Activated CD4-positive, alpha-beta T cell treated with anti-CD3 and anti-CD28 coated beads for 4 hours (primary cell): Measurements from ENCODE around the gene ATOSA.
A peak's percentile ranks its signal among the peaks of the same experiment; 100 is the strongest.

Experiments
- DNase-seq, 2 donors: peaks; one replicate each; pipeline ENCODE4 v3.0.0-alpha.2; 2020

The ATOSA gene

DNA sequence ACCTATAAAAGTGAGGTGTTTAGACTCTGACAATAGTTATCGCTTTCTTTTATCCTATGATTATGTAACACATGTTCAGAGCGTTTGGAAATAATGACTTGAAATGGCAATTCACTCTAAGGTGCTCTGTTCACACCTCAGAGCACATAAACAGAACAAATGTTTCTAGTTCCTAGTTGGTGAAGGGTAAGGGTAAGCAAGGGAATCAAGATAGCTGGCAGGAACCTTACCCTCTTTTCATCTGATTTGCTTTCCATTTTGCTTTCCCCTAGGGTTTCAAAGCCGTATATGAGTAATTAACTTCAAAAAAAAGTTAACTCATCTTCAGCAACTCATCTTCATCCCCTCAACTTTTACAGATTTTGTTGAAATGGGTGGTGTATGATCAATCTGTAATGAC, 2.3 kb upstream of the ATOSA start:
- DNase-seq: no peak

DNA sequence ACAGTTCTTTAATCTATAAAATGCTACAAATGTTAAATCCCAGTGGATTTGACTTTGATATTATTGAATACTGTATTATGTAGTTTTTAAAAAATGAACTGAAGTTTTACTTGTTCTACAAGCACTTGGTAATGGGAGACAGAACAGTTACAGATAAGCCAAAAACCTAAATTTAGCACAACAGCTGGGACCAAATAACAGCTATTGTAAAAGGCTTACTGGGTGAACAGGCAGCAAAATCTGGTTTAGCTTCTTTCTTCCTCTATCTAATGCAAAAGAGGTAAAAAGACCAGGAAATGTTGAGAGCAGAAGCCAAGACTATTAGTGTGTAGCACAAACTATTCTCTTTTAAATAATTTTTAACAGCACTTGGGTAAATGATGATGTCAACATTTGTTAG, 1.6 kb upstream of the ATOSA start:
- DNase-seq: no peak

DNA sequence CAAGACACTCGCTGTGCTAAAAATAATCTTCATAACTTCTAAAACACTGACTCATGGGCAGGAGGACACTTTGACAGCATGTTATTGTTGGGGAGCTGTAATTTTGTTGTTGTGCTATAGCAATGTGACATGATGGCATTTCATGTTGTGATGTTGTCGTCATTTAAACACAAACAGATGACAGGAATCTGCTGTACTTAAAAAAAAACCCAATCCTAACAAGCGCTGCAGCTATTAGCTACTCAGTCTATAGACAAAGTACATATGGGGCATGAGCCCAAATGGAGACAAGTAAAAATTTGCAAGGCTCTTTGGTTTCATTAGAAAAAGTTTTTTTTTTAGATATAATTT, 828 bp upstream of the ATOSA start:
- no peak for DNase-seq

DNA sequence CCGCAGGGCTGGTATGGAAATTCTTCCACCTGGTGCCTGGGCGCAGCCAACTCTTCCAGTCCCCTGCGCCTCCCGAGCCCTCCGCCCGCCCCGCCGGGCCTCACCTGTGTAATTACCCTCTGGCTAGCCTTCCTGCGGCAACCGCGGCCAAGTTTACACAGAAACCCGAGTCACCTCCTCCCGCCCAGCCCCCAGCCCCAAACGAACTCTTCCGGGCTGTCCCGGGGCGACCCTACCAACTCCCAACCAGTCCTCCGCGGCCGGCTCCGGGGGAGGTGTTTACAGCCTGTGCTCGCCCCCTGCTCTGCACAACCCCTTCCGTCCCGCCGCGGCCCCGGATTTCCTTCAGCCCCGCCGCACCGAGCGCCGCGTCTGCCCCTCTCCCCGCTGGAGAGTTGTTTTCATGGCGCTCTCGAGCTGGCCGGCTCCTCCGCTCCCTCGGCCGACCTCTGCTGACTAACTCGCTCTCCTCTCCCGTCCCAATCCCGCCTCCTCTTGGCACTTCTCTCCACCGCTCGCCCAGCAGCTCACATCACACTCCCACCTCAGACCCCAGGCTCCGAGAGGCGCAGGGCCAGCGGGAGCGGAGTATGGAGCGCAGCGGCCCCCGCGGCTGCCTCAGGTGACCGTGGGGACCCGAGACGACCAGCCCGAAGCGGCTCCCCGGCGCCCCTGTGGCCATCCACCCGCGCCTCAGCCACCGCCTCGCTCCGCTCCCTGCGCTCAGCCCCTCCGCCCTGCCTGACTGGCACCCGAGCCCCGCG, 538 bp downstream of the ATOSA start:
- DNase-seq: peak; percentile 29 to 39

DNA sequence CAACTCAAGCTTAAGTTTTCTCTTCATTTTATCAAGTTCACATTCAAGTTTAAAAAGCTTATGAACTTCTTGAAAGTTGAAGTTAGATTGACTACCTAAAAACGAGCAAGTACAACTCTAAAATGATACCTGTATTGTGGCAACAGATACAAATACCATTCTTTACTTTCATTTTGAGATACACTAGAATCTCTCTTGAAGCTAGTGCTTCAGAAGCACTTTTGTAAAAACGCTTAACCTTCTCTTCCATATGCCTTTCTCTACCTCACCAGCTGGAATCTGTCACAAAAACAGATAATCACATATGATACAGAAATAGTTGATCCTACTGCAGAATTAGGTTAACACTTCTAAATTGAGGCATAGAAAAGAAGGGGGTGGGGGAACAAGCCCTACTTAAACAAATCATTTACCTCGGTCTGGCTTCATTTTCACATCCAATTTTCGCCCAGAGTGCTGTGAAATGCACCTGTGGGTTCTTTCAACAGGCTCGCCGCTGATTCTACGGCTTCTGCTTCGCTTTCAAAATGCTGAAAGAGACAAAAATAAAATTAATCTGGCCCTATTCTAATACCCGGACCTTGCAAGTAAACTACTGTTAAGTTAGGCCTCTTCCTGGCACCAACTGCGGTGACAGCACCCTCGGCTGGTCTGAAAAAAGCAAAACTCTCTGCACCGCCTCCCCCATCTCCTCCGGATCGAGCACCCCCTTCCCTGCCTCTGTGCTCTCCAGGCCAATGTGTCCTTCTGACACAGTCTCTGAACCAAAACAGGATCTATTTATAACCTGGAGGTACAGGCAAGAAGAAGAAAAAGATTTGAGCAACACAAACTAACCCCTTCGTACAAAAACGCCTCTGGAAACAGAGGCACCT, 1.4 kb downstream of the ATOSA start:
- peak; percentile 33 to 40 for DNase-seq

DNA sequence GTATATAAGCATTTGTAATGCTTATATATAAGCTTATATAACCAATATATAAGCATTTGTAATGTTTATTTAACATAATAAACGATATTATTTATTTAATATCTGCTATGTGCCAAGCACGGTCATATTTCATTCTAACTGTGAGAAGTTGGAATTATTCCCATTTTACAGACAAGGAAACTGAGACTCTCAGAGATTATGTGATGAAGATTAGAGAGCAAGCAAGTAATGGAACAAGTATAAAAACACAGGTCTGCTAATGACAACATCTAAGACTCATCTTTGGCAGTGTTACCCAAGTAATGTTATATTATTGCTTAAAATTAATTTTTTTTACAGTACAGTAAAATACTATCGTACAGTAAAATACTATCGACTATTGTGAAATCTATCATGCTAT, 4.4 kb downstream of the ATOSA start:
- DNase-seq: no peak

DNA sequence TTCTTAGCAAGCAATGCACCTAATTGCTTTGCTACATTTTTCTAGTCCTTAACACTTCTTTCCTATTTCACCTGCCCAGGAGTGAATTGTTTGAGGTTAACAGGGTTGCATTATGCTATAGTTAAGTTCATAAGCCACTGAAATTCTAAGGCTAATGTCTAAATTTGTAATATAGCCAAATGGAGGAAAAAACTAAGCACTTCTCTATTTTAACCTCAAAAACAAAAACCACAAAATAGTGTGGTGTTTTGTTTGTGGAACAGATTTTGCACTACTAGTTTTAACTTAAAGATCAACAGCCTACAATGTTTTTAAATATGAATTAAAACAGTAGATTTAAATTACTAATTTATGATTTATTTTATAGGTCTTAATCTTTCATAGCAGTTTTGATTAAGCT, 5.5 kb downstream of the ATOSA start:
- no peak for DNase-seq

DNA sequence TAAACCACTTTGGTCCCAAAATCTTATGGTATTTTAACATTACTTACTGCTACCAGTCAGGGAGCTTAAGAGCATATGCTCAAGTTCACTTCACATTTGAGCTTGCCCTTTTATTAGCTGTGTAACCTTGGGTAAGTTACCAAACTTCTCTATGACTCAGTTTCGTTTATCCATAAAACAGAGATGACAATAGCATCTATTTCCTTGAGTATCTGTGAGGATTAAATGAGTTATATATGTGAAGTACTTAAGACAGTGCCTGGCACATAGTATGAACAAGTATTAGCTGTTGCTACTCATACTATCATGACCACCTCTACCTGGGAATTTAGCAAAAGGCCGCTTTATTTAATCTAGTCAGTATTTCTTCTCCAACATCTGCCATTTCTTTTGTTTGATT, 5.9 kb downstream of the ATOSA start:
- DNase-seq: no peak

DNA sequence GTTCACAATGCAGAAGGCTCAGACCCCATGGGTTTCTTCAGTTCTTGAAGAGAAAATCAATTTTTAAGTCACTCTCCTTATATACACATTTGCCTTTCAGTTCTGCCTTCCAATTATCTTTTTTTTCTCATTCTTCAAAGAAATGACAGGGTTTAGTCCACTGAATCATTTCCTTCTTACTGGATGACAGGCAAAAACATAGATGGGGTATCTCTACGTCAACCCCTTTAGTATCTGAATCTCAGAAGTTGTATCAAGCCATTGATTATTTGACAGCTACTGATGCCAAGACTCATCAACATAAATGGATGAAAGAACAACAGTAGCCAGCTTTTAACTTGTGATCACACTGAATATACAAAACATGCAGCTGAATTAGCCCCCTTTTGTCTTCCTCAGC, 6.5 kb downstream of the ATOSA start:
- no peak for DNase-seq

DNA sequence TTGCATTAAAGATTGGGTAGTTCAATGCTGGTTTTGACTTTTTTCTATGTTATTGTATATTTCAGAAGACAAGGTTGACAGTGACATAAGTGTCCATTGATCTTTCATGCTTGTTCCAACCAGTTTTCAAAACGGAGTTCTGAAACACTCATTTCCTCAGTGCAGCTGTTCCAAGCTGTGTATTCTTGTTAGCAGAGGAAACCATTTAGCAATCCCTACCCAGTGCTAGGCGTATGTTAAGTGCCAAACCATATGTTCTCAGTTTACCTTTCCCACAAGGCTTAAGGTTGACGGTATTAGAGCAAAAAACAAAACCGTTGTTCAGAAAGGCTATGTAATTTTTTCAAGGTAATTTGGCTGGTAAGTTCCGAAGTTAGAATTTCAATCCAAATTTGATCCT, 9.1 kb downstream of the ATOSA start:
- DNase-seq: no peak

DNA sequence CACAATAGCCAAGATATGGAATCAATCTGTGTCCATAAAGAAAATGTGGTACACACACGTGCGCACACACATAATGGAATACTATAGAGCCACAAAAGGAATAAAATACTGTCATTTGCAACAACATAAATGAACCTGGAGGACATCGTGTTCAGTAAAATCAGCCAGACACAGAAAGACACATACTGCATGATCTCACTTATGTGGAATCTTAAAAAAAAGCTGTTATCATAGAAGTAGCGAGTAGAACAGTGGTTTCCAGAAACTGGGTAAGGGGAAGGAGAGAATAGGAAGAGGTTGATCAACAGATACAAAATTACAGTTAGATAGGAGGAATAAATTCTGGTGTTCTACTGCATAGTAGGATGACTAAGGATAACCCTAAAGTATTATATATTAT, 11.1 kb downstream of the ATOSA start:
- no peak for DNase-seq

DNA sequence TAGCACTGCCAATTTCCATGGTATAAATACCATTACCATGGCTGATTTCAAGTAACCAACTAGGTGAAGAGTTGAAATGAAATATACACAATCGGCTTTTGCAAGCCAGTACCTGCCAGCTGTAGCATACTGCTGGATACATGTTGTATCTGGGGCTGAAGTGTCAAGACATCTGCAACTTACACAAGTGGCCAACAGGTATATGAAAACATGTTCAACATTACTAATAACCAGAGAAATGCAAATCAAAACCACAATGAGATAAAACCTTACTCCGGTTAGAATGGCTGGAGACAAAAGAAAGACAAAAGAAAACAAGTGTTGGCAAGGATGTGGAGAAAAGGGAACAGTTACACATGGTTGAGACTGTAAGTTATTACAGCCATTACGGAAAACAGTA, 11.6 kb downstream of the ATOSA start:
- DNase-seq: no peak

DNA sequence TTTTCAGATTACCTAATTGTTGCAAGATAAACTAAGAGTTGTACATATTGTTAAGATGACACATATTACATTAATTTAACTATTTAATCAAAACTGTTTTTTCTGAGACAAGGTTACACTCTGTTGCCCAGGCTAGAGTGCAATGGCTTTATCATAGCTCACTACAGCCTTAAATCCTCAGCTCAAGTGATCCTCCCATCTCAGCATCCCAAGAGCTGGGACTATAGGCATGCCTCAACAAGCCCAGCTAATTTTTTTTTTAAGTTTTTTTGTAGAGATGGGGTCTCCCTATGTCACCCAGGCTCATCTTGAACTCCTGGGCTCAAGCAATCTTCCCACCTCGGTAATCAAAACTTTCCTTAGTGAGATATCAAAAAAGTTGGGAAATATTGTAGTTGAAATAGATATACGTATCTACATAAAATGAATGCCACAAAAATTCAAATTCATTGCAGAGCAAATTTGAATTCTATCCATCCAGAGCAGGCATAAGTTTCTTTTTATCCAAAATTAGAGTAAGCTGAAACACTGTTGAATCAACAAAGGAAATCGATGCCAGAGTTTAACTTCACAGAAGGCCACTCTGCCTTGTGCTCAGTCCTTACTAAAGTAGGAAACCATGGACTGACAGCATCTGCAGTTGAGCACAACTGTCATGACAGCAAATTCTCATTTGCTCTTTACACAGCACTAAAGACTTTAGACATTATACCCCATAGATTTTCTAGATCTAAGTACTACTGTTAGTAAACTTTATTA, 15.5 kb downstream of the ATOSA start:
- no peak for DNase-seq

DNA sequence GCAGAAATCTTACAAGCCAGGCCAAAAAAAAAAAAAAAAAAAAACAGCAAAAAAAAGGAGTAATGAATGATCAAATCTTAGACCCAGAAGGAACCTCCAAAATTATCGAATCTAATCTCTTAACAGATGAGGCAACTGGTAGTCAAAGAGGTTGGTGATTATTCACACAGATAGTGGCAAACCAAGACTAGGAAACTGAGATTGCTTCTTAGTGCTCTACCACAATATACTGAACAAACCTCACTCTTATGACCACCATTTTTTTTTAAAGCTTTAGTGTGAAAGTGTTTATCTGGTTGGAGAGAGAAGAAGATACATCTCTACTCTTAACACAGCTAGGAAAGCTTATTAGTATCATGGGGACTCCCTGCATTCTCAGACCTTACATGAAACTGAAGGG, 17.3 kb downstream of the ATOSA start:
- no peak for DNase-seq

DNA sequence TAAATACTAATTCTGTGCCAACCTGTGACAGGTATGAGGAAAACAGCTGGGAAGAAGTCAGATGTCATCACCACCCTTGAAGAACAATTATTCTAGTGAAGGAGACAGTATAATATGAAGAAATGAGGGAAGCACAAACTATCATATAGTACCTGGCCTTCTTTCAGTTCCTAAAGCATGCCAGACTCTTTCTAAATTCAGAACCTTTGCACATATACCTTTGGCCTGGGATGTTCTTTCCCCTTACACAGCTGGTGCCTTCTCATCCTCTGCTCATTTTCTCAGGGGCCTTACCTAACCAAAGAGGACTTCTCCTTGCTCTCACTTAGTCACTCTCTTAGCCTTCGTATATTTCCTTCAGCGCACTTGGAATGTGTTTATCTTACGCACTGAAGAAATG, 19.0 kb downstream of the ATOSA start:
- no peak for DNase-seq

DNA sequence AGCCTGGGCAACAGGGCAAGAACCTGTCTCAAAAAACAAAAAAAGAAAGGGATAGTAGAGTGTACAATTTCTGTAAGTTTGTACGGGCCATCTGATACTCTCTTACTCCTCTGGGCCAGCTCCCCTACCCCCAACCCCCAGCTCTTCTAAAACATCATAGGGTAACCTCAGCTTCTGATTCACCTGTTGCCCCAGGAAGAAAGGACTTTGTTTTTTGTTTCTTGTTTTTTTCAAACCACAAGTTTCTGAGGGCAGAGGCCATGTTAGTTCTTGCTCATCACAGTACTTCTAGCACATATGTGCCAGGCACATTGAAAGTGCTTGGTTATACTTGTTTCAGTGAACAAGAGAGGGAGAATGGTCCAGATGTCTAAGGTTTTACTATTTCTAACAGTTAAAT, 20.2 kb downstream of the ATOSA start:
- peak; percentile 3 to 5 for DNase-seq

DNA sequence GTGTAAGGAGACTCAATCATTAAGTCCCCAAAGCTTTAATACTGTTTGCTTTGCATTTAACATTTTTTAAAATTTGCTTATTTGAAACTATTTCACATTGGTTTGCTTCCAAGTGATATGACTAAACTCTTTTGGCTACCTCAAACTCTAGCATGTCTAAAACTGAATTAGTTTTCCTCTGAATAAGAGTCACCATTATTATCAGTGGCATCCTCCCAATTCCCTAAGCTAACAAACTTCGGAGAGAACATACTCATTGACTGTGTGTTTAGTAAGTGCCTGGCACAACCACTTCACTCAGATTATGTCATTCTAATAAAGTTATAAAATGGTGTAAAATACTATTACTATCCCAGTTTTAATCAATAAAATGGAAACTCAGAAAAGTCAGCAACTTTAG, 21.9 kb downstream of the ATOSA start:
- DNase-seq: no peak

DNA sequence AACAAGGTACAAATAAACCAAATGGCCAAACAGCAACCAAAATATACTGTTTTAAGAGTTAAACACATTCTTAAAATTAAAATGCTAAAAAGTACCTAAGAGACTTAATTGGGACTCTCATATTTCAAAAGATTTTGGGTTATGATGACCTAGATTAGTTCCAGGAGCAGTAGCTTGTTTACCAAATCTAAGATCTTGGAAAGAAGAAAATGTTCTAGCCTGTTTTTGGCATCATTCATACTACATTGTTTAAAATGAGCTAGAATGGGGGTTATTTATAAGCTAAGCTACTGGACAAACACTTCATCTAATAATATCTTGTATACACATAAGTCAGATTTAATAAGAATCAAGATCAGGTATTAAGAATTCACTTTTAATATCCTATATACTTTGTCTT, 22.8 kb downstream of the ATOSA start:
- DNase-seq: no peak

DNA sequence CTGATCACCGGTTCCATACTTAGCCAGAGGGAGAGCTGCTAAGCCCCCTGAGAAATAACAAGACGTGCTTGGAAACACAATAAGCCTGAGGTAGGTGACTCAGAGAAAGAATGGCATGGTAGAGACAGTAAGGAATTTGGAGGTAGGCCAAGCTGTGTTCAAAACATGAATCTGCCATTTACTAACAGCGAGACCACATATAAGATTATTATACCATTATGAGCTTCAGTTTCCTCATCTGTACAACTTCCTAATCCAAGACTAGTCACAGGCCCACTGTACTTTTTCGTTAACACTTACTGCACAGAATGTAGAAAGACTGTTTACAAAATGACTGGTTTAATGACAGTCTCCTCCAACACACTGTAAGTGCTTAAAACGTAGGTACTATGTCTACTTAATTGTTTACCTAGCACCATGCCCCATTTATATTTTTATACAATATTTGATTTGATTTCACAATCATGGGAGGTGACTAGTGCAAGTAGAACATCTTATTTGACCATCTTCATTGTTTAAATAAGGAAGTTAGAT, 25.7 kb downstream of the ATOSA start:
- no peak for DNase-seq

DNA sequence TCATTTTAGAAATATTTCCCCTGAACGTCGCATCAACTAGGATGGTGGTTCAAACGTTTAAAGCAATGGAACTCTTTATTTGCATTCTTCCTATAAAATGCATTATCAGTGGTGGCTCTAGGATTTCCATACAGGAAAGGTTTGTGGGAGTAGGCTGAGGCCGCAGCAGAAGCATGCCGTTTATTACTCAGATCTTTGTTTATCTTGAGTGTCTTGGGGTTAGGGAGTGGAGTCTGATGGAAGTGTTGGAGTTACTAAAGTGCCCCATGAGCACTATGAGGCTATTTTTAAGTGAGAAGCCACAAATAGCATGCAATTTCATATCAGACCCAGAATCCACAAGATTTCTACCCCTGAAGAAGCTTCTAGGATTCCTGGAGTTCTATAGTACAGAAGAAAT, 26.2 kb downstream of the ATOSA start:
- no peak for DNase-seq

DNA sequence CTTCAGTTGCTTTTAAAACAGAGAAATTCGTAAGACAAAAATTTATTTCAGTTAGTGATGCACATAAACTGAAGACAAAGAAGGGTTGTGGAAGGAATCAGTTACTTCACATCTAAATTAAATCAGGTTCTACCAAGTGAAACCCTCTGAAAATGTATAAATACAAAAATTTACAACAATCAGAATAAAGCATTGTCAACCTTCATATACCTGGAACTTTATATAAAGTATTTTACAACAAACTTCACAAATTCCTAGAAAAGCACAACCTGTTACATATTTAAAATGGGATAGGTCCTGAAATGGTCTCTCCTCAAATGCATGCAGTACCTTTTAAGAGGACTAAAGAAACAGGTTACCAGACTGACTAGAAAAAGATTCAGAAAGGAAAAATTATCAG, 26.9 kb downstream of the ATOSA start:
- no peak for DNase-seq

DNA sequence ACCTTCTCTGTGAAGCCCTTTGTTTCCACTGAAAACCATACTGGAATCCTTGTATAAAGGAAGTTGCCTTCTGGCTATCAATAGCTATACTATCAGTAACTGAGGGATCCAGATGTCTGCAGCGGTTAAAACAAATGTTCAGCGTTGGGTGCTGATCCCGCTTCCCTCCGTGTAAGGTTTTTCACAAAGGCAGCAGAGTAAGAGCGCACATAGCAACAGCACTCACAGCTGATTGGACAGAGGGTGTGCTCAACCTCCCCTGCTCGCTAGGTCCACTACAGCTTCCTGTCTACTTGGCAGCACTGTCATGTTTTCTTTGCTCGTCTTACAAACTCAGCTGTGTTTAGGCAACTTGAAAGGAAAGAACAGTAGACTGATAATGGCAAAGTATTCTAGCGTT, 27.3 kb downstream of the ATOSA start:
- DNase-seq: peak; percentile 7 to 12

DNA sequence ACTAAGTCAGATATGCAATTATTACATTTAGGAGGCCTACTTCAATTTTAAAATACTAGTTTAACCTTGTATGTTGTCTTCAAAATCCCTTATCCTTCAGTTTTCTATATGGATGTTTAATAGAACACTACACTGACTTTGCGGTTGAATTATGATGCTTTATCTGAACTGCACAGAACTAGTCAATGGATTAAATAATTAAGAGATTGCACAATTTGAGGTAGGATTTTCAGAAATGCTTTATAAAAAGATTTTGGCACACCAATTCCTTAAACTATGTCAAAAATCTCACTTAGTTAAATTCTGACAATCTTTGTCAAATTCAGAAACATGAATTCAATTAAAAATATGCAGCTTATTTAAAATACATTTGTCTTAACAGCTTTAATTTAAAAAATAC, 28.1 kb downstream of the ATOSA start:
- DNase-seq: no peak

DNA sequence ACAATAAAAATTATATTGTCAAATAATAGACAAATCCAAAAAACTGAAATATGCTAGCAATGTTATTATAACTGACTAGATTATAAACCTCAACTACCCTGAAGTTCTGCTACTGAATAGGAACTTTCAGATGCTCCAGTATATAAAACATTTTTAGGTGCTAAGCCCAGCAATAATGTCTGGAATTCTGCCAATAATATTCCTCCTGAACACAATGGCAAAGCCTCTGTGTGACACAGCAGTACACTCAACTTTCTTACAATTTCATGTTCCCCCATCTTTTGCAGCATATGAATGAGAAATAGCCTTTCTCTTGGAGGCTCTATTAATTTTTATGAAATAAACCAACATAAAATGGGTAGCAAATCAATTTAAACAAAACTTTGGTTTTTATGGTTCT, 29.5 kb downstream of the ATOSA start:
- no peak for DNase-seq
